Adrenal gland (tissue), 12 donors: ENCODE results near the gene TMEM125. TPM values are rescaled to one million over a fixed set of nuclear protein-coding genes. Genes with fewer than 3 reads are reported as not detected.

ENCODE experiments used
- DNase-seq, 7 donors: peaks; one replicate each; pipeline ENCODE4 v3.0.0-alpha.2; 2019 to 2020
- H3K27ac ChIP-seq, 5 donors: fragments of 200-600 bp; sonication (generic) in 4 of 5; 1 replicate in 3 of 5; 2 replicates in 2 of 5; pipeline versions ENCODE4 v1.5.1 to v1.8.0; 2016 to 2020; ENCODE audit warnings: mild to moderate bottlenecking in 1 of 5
- H3K27me3 ChIP-seq: fragments of 200-600 bp; 2 replicates; pipeline ENCODE4 v1.8.0; 2021
- H3K36me3 ChIP-seq, 2 donors: fragments of 200-600 bp; replicated peaks in 1 of 2; 1 replicate in 1 of 2; 2 replicates in 1 of 2; pipeline versions ENCODE4 v1.5.1 to v1.8.0; 2018 to 2022
- H3K4me1 ChIP-seq, 2 donors: fragments of 200-600 bp; replicated peaks in 1 of 2; 1 replicate in 1 of 2; 2 replicates in 1 of 2; pipeline versions ENCODE4 v1.5.1 to v1.8.0; 2018 to 2021
- H3K4me3 ChIP-seq, 4 donors: fragments of 200-600 bp; sonication (generic) in 3 of 4; one replicate each; pipeline ENCODE4 v1.5.1; 2016 to 2018
- H3K9me3 ChIP-seq, 3 donors: fragments of 200-600 bp; sonication (generic) in 1 of 3; replicated peaks in 1 of 3; 1 replicate in 2 of 3; 2 replicates in 1 of 3; pipeline versions ENCODE4 v1.5.1 to v1.8.0; 2016 to 2021
- POLR2A ChIP-seq, 2 donors: fragments of 450-650 bp; IDR thresholded peaks; one replicate each; pipeline ENCODE4 v1.6.1; 2017; ENCODE audit warnings: antibody characterized with exemption in 2 of 2, mild to moderate bottlenecking in 2 of 2, moderate library complexity in 1 of 2
- WGBS, 4 donors: extraction: QIAGEN DNeasy Blood & Tissue Kit in 2 of 4; methylation state at CpG; one replicate each; pipeline versions ENCODE4 v1.1.5 to v1.1.7; 2013 to 2017; 5-methylcytosine and 5-hydroxymethylcytosine counted together
- intact Hi-C, 2 donors: fragments of 100-400 bp; cut with DNase I; formaldehyde crosslinking; loops; one replicate each; pipeline versions ENCODE4 v1.14.1 to v1.15.0; 2022 to 2023
- polyA plus RNA-seq, 3 donors: library from polyadenylated mRNA; stranded (reverse); fragments of 200-250 nt in 2 of 3; fragments of 350-450 nt in 1 of 3; fragmentation: Illumina TruSeq in 1 of 3; extraction: RNeasy Lipid Tissue Mini Kit (QIAGEN cat#74804) in 1 of 3; gene quantifications; one replicate each; pipeline ENCODE4 v1.2.3, GENCODE V29; 2013 to 2014
- total RNA-seq, 9 donors: library from RNA; depleted of rRNA in 4 of 9; stranded (reverse); fragments of >200 nt in 4 of 9; fragments of 120-200 nt in 1 of 9; fragmentation: NEBNext Ultra II Directional in 1 of 9; extraction: Animal tissue kit (Norgen Biotek cat#: 25700) in 1 of 9; gene quantifications; one replicate each; pipeline versions ENCODE4 v1.1.0 to v1.2.4, GENCODE V29; 2013 to 2023
- TF ChIP-seq, protein P1 (sequence below), 6 experiments: fragments of 450-650 bp in 4 of 6; fragments of 200-600 bp in 2 of 6; sonication (generic) in 1 of 6; IDR thresholded peaks; 1 replicate in 5 of 6; 2 replicates in 1 of 6; pipeline versions ENCODE4 v1.5.1 to v1.8.0; 2016 to 2021; ENCODE audit warnings: antibody characterized with exemption in 6 of 6, mild to moderate bottlenecking in 2 of 6, moderate library complexity in 1 of 6
- donor health status: healthy with polysubstance abuse.
- donor health status: Bipolar disorder and iron deficiency.
- donor health status: DM: yes; HTN: yes; CAD: no.
- donor health status: DM: no; HTN: no; CAD: no.
- donor health status: DM: no; HTN: no; CAD: no.
- donor health status: DM: yes; HTN: yes; CAD: no.

The TMEM125 gene
- total and polyA plus RNA-seq, 12 donors = 0.14 to 2.1 (median 1.0) TPM; not detected in 2

GRCh38 chr1:43302201-43302600 is 32.4 kb downstream of the TMEM125 start:
- H3K27ac ChIP-seq = no peak overlapping the region

DNA sequence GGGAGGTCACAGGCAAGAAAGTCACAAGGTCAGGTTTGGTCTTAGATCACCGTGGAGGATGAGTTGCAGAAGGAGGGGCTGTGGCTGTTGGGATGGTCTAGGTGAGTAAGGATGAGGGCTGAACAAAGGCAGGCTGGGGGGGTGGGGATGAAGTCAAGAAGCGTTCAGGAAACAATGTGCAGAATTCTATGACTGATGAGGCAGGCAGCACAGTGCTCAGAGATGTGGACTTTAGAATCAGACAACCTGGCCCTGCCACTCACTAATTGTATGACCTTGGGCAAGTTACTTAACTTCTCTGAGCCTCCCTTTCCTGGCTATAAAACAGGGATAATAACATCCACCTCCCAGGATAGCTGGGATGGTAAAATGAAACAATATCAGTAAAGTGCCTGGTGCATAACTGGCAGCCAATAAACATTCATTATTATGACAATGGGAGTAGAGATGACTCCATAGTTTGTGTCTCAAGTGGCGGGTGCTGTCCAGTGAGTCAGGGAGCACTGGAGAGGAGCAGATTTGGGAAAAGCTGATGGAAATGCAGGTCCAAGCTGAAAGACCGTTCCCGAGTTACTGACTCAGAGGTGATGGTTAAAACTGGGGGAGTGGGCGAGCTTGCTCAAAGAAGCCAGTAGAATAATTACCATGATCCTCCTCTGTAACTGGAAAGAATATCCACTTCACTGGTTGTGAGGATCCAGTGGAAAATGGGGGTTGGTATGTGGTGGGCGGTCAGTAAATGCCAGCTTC is 33.1 kb downstream of the TMEM125 start:
- WGBS, 4 donors = 74 to 84% (median 76%) methylated on average over 7 of the region's 7 CpGs
- TF ChIP-seq, protein P1, sequence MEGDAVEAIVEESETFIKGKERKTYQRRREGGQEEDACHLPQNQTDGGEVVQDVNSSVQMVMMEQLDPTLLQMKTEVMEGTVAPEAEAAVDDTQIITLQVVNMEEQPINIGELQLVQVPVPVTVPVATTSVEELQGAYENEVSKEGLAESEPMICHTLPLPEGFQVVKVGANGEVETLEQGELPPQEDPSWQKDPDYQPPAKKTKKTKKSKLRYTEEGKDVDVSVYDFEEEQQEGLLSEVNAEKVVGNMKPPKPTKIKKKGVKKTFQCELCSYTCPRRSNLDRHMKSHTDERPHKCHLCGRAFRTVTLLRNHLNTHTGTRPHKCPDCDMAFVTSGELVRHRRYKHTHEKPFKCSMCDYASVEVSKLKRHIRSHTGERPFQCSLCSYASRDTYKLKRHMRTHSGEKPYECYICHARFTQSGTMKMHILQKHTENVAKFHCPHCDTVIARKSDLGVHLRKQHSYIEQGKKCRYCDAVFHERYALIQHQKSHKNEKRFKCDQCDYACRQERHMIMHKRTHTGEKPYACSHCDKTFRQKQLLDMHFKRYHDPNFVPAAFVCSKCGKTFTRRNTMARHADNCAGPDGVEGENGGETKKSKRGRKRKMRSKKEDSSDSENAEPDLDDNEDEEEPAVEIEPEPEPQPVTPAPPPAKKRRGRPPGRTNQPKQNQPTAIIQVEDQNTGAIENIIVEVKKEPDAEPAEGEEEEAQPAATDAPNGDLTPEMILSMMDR (IDR thresholded peaks at IDR 0.05) = no peak
- no peak for TF ChIP-seq POLR2A (IDR thresholded peaks at IDR 0.05)
- Histone ChIP-seq H3K9me3 (no peaks in the 10 kb centered on the region), H3K27me3 (no peaks in the 10 kb centered on the region), H3K4me1 (no peaks in the 10 kb centered on the region), H3K36me3 (no peaks in the 10 kb centered on the region), H3K27ac (no peak overlapping the region), H3K4me3 (no peak overlapping the region)
- no peak for DNase-seq
- intact Hi-C loops = no loop called here

More at GRCh38 chr1:43302201-43302600, 32.4 kb downstream of the TMEM125 start:
- no peak overlapping the region for H3K4me3 ChIP-seq
- H3K4me1 ChIP-seq = no peaks in the 10 kb centered on the region
- WGBS, 4 donors = 69 to 76% (median 74%) methylated on average over 1 of the region's 1 CpG
- no peaks in the 10 kb centered on the region for H3K36me3 ChIP-seq
- no peaks in the 10 kb centered on the region for H3K9me3 ChIP-seq
- no peaks in the 10 kb centered on the region for H3K27me3 ChIP-seq
- no peak for DNase-seq
- intact Hi-C loops = no loop called here
- TF ChIP-seq, protein P1 (IDR thresholded peaks at IDR 0.05) = no peak
- TF ChIP-seq POLR2A (IDR thresholded peaks at IDR 0.05) = no peak

GRCh38 chr1:43303471-43304313 is 33.9 kb downstream of the TMEM125 start:
- DNase-seq = no peak
- TF ChIP-seq POLR2A (IDR thresholded peaks at IDR 0.05) = no peak
- TF ChIP-seq, protein P1 (IDR thresholded peaks at IDR 0.05) = no peak

GRCh38 chr1:43304314-43304681 is 34.5 kb downstream of the TMEM125 start:
- intact Hi-C loops = no loop called here
- H3K27me3 ChIP-seq = no peaks in the 10 kb centered on the region
- H3K27ac ChIP-seq = no peak overlapping the region
- DNase-seq = no peak
- WGBS, 4 donors = 46 to 56% (median 50%) methylated on average over 8 of the region's 8 CpGs
- no peak overlapping the region for H3K4me3 ChIP-seq
- TF ChIP-seq, protein P1 (IDR thresholded peaks at IDR 0.05) = no peak
- no peak for TF ChIP-seq POLR2A (IDR thresholded peaks at IDR 0.05)
- no peaks in the 10 kb centered on the region for H3K36me3 ChIP-seq
- H3K4me1 ChIP-seq = no peaks in the 10 kb centered on the region
- H3K9me3 ChIP-seq = no peaks in the 10 kb centered on the region

More at GRCh38 chr1:43303471-43304313, 33.9 kb downstream of the TMEM125 start:
- Histone ChIP-seq H3K9me3 (no peaks in the 10 kb centered on the region), H3K27ac (no peak overlapping the region), H3K36me3 (no peaks in the 10 kb centered on the region), H3K4me3 (no peak overlapping the region), H3K27me3 (no peaks in the 10 kb centered on the region), H3K4me1 (no peaks in the 10 kb centered on the region)
- WGBS, 4 donors = 67 to 84% (median 74%) methylated on average over 8 of the region's 8 CpGs
- intact Hi-C loops = no loop called here
